HG03521 (cell line): ENCODE data around the gene SLC30A1.

Experiments used
- ATAC-seq: cut with Tn5 transposase; IDR thresholded peaks from one replicate; pipeline ENCODE4 v1.9.1; 2021; ENCODE audit warnings: mild to moderate bottlenecking, moderate library complexity; ENCODE audit not compliant: unreplicated experiment

The SLC30A1 gene

DNA sequence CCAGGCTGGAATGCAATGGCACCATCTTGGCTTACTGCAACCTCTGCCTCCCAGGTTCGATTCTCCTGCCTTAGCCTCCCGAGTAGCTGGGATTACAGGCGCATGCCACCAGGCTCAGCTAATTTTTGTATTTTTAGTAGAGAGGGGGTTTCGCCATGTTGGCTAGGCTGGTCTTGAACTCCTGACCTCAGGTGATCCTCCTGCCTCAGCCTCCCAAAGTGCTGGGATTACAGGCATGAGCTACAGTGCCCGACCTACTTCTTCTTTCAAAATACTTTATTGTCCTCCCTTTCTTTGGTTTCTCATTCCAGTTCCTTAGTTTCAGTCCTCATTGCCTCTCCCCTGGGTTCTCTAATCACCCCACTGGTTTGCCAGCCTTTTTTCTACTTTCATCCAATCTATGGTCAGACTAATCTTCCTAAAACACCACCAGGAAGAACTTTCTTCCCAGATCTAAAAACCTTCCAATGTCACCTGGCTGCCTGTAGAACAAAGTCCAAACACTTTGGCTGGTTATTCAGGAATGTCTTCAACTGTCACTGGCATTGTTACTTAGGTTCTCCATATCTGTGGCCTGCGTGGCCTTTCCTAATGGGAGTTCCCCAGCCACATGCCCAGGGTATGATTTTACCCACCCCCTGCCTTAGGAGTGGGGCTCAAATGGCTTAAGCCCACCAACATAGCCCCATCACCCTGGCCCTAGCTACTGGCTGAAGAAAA, 29.0 kb upstream of the SLC30A1 start:
- no peak for ATAC-seq

- peak; percentile 94 for ATAC-seq
Measured at GRCh38 chr1:211606914-211607753, 28.2 kb upstream of the SLC30A1 start.

GRCh38 chr1:211606332-211606913, 27.5 kb upstream of the SLC30A1 start:
- ATAC-seq = peak; percentile 81

- ATAC-seq = no peak
Measured at GRCh38 chr1:211605603-211606331, 26.8 kb upstream of the SLC30A1 start.

DNA sequence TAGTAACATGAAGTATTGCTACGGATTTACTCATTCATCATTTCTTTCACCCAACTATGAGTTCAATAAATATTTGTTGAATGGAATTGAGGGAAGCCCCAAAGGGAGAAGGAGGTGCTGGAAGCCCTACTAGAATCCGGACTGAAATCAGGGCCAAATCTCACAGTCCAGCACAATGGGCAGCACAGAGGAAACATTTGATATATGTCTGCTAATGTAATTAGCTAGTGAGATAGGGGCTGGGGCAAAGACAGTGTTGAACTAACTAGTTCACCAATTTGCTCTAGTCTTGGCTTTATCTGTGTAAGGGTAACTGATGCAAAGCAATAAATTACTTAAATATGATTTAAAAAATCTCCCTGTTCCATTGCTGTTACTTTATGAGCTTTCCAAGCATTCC, 26.1 kb upstream of the SLC30A1 start:
- ATAC-seq = no peak

DNA sequence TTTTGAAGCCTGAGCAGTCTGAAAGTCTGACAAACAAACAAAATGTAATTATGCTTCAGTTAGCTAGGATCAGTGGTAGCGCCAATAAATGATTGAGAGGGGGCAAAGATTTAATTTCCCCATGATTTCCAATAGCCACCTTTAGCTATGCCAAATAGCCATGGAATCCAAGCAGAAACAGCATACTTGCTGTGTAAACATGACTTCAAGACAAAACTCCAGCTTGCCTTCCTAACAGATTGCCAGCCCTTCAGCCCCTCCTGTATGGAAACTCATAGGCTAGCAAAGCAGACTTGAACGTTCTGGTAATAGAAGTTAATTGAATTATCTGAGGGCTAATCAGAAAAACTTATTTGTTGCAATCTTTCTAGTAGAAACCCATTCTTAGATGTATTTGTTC, 25.6 kb upstream of the SLC30A1 start:
- ATAC-seq = no peak

- ATAC-seq = no peak
Measured at GRCh38 chr1:211603713-211604112, 24.8 kb upstream of the SLC30A1 start.

DNA sequence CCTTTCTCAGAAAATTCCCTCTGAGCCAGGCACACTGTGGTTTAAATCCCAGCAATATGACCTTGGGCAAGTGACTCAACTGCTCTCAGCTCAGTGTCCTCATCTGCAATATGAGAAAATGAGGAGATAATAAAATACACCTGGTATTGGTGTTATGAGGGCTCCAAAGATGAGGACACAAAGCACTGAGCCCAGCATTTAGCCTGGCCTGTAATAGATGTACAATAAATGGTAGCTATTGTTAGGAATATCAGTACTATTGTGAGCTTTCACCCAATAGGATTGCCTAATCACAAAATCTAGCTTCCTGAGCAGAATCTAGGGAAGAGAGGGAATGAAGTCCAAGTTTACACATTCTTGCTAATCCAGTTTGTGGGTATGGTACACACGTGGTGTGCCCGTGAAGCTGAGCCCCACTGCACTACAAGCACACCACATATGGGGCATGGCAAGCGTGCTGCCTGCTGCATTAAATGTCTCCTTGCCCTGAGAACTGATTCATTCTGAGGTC, 24.3 kb upstream of the SLC30A1 start:
- no peak for ATAC-seq

GRCh38 chr1:211601982-211602670, 23.2 kb upstream of the SLC30A1 start:
- ATAC-seq = no peak

GRCh38 chr1:211601159-211601558, 22.2 kb upstream of the SLC30A1 start:
- ATAC-seq = no peak

DNA sequence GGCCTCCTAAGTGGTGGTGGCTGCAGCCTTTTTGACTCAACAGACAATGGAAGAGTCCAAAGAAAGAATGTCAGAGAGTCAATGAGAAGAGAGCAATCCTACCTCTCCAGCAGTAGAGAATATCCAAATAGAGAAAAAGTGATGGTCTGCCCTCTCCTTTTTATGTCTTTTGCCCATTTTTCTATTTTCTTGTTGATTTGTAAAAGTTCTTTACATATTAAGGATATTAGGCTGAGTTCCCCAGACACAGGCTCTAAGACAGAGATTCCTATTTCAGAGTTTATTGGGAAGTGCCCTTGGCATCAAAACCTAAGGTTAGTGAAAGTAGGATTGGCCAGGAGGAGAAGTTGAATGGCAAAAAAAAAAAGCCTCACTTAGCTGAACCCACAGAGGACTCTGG, 20.3 kb upstream of the SLC30A1 start:
- ATAC-seq = no peak

GRCh38 chr1:211598514-211598913, 19.6 kb upstream of the SLC30A1 start:
- no peak for ATAC-seq

GRCh38 chr1:211596418-211597181, 17.6 kb upstream of the SLC30A1 start:
- ATAC-seq = no peak

GRCh38 chr1:211595419-211595818, 16.5 kb upstream of the SLC30A1 start:
- ATAC-seq = no peak

GRCh38 chr1:211591980-211592493, 13.1 kb upstream of the SLC30A1 start:
- ATAC-seq = no peak

DNA sequence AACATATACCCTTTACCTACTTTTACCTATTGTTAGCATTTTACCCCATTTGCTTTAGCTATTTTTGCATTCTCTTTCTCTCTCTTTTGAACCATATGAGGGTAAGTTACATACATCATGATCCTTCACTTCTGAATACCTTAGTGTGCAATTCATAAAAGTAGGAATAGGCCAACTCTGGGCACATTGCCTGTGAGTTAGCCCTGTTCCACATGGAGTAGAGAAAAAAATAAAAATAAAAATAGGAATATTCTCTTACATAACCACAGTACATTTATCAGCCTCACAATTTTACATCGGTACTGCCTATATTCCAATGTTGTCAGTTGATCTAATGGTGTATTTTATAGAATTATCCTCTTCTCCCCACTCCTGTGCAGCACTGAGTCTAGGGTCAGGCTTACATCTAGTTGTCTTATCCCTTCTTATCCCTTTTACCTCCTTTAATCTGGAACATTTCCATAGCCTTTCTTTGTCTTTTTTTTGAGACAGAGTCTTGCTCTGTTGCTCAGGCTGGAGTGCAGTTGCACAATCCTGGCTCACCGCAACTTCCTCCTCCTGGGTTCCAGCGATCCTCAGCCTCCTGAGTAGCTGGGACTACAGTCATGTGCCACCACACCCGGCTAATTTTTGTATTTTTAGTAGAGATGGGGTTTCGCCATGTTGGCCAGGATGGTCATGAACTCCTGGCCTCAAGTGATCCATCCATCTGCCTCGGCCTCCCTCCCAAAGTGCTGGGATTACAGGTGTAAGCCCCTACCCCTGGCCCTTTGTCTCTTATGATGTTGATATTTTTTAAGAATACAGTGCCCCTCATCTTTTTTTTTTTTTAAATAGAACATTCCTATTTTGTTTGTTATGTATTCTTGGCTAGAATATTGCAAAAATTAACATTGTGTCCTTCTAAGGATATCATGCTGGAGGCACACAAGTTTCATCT, 11.1 kb upstream of the SLC30A1 start:
- no peak for ATAC-seq

GRCh38 chr1:211588711-211589110, 9.8 kb upstream of the SLC30A1 start:
- ATAC-seq = no peak

DNA sequence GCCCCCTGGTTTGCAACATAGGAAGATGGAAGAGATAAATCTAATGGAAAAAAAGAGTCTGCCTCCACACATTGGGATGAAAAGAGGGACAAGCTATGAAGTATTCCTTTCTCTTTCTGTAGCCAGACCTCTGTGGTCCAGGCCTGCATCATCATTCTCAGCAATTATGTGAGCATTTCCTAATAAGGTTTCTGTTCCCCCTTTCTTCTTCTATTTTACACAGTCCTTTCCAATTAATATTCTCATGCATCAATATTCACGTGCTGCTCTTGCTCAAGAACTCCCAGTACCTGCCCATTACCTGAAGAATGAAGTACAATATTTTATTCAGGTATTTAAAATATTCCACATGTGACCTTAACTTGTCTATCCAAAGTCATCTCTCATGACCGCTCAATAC, 8.2 kb upstream of the SLC30A1 start:
- ATAC-seq = no peak
